Astrocyte (in vitro differentiated cells and primary cell): Measurements from ENCODE around the gene ONECUT3.

Experiments
- CTCF ChIP-seq: IDR thresholded peaks from 2 replicates; pipeline ENCODE4 v1.5.1; 2011; ENCODE audit warnings: low read depth, mild to moderate bottlenecking, inconsistent platforms, low read length, moderate library complexity; ENCODE audit not compliant: insufficient read depth
- EZH2 ChIP-seq: IDR thresholded peaks from 2 replicates; pipeline ENCODE4 v1.6.1; 2012; ENCODE audit warnings: mild to moderate bottlenecking, low read length, inconsistent platforms; ENCODE audit not compliant: insufficient read depth

- TF ChIP-seq CTCF (no peak), EZH2 (no peak)
Observed at GRCh38 chr19:1779574-1779973, 26.3 kb downstream of the ONECUT3 start.
